Smooth muscle cell of the brain vasculature (primary cell): ENCODE measurements around the gene SHC1.
A peak's percentile ranks its signal among the peaks of the same experiment; 100 is the strongest.
"Not testable (repeated sequence)": the region's sequence is repeated elsewhere in the genome, so short reads cannot be mapped to it uniquely, and the experiment has no call there.

Experiments
- DNase-seq: peaks from one replicate; pipeline ENCODE4 v3.0.0-alpha.2; 2012; ENCODE audit warnings: low read depth, low spot score

The SHC1 gene

DNA sequence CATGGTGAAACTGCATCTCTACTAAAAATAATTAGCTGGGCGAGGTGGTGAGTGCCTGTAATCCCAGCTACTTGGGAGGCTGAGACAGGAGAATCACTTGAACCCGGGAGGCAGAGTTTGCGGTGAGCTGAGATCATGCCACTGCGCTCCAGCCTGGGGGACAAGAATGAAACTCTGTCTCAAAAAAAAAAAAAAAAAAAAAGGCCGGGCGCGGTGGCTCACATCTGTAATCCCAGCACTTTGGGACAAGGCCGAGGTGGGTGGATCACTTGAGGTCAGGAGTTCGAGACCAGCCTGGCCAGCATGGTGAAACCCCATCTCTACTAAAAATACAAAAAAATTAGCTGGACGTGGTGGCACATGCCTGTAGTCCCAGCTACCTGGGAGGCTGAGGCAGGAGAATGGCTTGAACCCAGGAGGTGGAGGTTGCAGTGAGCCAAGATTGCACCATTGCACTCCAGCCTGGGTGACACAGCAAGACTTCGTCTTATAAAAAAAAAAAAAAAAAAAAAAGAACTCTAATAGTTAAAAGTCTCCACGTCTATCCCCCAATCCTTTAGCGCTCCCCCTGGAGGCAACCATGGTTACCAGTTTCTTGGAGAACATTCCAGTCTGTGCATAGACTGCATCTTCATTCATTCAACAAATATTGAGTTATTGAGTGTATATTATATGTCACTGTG is 24.9 kb upstream of the SHC1 start:
- DNase-seq, result not testable (repeated sequence)

DNA sequence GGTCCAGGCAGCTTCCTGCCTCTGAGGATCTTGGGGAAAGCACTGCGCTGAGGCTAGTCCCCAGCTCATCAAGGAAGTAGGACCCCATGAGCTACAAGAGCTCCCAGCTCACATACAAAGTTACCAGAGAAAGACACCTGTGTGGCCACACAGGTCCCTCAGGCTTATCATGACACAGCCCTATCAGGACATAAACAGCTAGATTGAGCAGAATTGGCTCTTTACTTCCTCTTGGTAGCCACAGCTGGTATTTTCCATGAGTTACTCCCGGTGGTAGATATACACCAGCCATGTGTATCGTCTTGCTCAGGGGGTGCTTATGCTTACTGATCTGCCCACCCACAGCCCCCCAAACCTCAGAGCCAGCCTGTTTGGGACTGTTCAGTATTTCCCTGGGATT is 24.0 kb upstream of the SHC1 start:
- DNase-seq, result no peak

DNA sequence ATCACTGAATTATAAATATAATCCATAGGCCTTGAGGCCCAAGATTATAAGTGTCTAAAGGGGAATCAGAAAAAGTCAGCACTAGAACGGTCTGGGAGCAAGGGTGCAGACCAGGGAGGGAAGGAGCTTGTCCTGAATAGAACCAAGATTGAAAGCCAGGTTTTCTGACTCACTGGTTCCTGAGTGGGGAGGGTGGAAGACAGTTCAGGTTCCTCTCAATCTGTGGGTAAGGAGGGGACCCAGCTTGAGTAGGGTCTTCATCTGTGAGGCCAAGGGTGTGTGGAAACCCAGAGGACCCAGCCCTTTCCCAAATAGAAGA is 23.7 kb upstream of the SHC1 start:
- no peak for DNase-seq

DNA sequence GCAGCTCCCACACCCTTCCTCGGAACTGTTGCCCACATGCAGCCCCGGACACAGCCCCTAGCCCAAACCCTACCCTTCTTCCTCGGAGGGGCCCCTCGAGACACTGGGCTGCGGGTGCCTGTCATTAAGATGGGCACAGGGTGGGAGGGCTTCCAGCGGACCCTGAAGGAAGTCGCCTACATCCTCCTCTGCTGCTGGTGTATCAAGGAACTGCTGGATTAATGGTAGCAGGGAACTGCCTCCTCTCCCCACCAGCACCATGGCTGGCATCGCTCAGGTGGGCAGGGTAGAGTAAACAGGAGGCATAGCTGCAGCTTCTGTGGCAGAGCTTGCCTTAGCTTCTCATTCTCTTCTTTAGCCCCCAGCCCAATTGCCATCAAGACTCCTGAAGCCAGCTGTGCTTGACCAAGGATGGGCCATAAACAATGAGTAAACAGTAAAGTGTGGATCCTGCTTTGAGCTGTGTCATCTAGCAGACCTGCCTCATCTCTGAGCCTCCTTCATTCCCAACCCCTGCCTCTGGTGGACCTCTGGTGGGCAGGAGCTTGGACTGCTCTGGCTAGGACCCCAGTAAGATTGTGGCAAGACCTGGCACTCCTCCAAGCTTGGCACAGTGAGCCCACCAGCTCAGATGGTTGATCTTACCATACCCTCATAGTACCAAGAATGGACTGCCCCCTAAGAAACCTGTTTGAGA is 23.2 kb upstream of the SHC1 start, which contains the start of gene LENEP:
Gene LENEP, plus strand, starts transcription at position 15 of the 697 bp plus-strand sequence. Its CDS starts 22 bp downstream, at position 37.
- no peak for DNase-seq

DNA sequence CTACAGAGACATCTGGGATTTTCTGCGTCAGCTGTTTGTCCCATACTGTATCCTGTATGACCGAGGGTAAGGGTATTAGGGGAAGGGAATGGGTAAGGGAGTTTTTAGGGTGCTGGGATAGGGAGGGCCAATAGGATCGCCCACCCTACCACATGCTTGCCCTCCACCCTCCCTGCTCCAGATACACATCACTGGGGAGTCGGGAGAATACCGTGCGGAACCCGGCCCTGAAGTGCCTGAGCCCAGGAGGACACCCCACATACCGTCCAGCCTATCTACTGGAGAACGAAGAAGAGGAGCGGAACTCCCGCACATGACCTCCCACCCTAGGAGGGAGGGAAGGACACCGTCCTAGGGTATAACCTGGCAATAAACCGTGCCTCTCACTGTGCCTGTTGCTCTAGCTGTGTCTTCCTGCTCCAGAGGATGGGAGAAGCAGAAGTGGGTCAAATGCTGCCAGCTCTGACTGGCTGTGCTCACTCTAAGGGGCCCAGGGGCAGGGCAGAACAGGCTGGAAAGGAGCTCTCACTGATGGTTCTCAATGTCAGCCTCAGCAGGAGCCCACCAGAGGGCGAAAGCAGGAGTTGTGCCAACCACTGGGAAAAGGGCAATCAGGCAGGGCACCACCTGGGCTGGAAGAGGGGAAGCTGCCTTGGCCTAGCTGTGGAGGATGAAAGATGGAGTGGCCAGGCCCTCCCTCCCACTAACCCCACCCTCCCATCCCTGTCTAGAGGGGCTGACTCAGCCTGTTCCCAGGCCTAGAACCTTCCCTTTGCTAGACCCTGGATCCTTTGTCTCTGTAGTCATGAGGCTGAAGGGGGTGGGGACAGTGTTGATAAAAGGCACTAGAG is 22.4 kb upstream of the SHC1 start:
- DNase-seq, result no peak

DNA sequence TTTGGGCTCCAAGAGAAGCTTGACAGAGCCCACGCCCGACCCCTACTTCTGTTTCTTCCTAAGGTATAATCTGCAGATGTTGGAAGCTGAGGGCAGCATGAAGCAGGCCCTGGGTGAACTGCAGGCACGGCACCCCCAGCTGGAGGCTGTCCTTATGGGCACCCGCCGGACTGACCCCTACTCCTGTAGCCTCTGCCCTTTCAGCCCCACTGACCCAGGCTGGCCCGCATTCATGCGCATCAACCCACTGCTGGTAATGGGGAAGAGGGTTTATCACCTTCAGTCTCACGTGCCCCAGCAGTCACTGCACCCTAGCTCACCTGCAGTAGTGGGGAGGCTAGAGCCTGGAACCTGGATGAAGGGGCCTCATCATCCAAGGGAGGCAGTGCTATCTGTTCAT is 19.7 kb upstream of the SHC1 start:
- DNase-seq, result no peak

DNA sequence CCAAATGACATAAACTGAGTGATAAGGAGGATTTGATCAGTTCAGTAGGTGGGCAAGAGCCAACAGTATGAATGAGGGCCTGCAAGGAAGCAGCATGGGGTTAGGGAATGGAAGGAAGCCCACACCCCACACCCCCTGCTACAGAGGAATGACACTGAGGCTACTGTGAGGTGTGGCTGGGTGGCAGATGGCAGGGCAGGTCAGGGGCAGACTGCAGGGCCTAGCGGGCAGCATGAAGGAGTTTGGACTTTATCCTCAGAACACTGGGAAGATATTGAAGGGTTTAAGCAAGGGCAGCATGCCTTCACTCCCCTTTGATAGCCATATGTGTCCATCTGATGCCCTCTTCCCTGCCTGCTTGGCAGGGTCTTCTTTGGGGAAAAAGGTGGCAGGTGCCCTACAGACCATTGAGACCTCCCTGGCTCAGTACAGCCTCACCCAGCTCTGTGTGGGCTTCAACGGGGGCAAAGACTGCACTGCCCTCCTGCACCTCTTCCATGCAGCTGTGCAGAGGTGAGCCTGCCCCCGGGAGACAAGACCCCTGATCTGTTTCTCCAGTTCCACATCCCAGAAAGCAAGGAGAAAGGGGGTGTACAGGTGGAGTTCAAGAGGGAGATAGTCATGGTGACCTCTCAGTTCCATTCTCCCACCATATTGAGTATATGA is 18.8 kb upstream of the SHC1 start:
- no peak for DNase-seq

DNA sequence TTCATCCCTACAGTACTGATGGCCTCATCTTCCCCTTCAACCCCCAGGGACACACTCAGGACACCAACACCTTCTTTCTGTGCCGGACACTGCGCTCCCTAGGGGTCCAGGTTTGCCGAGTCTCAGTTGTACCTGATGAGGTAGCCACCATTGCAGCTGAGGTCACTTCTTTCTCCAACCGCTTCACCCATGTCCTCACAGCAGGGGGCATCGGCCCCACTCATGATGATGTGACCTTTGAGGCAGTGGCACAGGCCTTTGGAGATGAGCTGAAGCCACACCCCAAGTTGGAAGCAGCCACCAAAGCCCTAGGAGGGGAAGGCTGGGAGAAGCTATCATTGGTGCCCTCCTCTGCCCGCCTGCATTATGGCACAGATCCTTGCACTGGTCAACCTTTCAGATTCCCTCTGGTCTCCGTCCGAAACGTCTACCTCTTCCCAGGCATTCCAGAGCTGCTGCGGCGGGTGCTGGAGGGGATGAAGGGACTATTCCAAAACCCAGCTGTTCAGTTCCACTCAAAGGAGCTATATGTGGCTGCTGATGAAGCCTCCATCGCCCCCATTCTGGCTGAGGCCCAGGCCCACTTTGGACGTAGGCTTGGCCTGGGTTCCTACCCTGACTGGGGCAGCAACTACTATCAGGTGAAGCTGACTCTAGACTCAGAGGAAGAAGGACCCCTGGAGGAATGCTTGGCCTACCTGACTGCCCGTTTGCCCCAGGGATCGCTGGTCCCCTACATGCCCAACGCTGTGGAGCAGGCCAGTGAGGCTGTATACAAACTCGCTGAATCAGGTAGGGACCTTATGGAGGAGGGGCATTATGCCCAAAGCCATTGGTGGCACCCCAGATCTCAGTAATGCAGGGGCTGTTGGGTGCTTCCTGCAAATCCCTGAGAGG is 17.8 kb upstream of the SHC1 start:
- DNase-seq, result no peak

DNA sequence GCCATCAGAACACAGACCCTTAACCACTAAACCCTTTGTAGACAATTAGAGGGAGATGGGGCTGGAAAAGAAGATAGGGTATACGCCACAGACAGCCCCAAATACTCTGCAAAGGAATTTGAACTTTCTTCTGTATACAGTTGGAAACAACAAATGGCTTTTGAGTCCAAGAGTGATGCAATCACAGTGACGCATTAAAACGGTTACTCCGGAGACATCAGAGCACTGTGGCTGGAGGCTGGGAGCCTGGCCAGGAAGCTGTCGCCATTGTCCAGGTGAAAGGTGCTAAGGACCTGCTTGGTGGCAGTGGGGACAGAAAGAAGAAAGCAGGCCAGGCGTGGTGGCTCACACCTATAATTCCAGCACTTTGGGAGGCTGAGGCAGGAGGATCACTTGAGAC is 16.8 kb upstream of the SHC1 start:
- no peak for DNase-seq

DNA sequence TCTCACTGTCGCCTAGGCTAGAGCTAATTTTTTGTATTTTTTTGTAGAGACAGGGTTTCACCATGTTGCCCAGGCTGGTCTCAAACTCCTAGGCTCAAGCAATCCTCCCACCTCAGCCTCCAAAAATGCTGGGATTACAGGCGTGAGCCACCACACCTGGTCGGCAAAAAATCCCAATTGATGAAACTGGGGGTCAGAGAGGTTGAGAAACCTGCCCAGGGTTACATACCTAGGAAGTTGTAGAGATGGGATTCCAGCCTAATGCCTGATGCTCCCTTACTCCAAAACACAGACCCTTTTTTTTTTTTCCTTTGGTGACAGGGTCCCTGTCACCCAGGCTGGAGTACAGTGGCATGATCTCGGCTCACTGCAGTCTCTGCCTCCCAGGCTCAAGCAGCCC is 16.2 kb upstream of the SHC1 start:
- DNase-seq, result not testable (repeated sequence)

DNA sequence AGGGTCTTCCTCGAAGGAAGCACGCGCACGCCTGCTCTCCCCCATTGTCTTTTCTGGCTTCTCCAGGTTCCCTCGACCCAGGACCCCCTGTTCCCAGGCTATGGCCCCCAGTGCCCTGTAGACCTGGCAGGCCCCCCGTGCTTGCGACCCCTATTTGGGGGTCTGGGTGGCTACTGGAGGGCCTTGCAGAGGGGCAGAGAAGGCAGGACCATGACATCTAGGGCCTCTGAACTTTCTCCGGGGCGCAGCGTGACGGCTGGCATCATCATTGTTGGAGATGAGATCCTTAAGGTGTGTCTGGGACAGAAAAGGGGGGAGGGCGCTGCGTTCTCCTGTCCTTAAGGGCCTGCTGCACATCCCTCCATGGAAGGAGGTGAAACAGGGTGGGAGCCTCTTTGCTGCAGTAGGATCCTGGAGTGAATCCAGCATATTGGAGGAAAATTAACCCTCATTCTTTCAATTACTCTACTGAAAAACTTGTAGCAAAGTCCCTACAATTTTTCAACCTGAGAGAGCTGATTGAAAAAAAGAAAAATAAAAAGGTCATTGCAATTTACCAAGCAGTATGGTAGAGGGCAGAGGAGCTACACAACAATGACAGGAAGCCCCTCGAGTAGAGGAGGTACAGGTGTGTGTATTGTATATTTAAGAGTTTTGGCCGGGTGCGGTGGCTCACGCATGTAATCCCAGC is 13.4 kb upstream of the SHC1 start:
- DNase-seq, result no peak

DNA sequence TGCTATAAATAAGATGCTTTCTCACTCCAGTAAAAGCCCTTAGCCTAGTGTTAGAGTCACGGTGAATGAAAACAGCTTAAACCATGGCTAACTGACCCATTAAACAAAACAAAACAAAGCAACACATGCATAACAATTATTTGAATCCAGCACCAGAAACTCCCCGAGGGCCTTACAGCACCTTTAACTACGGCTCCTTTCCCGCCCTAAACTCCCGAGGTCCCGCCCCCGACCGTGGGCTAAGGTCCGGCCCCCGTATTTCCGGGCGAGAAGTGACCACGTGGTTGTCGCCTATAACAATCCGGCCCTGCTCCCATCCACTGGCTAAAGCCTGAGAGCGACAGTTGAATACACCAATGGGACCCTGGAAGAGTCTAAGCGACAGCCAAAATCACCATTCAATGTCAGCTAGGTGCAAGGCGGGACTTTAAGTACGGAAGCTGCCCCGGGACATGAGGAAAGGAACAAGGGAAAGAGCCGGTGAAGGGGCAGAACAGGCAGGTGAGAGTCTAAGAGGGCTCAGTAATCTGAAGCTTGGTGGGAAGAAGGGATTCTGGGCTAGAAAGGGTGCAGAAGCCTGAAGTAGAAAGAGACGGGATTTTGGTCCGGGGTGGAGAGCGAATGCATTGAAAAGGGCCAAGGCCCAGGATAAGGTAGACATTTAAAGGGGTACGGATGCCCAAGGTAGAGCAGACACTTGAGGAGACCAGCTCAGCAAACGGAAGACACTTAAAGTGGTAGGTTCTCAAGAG is 12.5 kb upstream of the SHC1 start, which contains the start of gene FLAD1:
Gene FLAD1, plus strand, starts transcription at position 448 of the 752 bp plus-strand sequence. CDS start 351 bp downstream, outside the sequence.
- DNase-seq, result peak; percentile 98

DNA sequence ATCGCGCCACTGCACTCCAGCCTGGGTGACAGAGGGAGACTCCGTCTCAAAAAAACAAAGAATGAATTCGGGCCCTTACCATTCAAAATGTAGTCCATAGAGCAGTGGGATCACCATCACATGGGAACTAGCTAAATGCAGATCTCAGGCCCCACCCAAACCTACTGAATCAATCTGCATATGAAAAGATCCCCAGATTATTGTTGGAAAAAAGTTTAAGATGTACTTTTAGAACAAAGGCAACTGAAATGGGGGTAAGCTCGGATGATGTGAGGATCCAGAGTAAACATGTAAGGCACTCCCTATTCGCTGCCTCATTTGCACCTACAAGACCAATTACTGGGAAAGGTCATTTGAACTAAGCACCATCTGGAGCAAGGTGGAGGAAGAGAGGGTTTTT is 11.8 kb upstream of the SHC1 start:
- DNase-seq, result no peak

DNA sequence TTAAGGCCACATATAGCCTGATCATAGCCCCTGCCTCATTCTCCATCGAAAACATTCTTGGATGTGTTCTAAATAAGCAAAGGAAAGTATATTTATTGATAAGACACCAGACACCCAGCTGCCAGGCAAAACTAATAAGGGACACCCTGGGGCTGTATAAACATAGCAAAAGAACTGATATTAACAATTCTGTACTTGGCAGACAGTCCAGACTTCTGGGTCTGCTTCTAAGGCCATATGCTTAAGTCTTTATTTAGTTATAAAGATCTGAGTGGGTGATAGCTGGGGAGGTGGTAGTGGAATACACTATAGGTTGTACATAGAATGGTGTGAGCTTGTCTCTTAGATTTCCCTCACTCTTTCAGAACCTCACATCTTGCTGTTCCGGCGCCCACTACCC is 7.8 kb upstream of the SHC1 start:
- DNase-seq, result no peak

DNA sequence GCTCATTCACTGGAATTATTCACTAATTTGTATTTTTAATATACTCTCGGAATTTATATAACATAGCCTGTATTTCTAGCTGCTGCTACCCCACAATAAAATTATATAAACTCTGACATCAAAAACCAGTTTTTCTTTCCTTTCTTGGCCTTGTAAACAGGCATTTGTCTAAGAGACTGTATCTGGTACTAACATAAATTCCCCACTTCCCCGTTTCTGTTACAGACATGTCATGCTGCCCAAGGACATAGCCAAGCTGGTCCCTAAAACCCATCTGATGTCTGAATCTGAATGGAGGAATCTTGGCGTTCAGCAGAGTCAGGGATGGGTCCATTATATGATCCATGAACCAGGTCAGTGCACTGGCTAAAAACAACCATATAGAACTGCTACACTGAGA is 7.2 kb upstream of the SHC1 start:
- DNase-seq, result not testable (repeated sequence)

DNA sequence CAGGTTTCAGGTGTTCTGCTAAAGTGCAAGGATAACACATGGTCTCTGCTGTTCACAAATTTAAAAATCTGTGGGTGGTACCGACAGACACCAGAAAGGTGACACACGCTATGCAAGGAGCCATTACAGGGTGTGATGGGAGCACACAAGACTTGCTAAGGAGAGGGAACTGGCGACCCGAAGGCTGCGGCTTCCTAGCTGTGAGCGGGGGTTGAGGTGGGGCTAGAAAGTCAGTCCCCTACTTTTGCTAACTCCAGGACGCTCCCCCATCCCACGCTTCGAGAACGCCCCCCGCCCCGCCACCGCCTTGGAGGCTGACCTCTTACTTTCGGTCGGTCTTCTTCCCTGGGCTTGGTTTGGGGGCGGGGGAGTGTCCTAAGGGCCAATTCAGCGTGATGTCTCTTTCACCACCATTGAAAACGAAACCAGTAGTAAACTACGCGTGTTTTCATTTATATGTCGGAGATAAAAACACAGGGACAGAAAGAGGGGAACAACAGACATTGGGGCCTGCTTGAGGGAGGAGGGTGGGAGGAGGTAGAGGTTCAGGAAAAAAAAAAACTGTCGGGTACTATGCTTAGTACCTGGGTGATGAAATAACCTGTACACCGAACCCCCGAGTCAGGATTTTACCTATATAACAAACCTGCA is 5.0 kb upstream of the SHC1 start:
- DNase-seq, result no peak

DNA sequence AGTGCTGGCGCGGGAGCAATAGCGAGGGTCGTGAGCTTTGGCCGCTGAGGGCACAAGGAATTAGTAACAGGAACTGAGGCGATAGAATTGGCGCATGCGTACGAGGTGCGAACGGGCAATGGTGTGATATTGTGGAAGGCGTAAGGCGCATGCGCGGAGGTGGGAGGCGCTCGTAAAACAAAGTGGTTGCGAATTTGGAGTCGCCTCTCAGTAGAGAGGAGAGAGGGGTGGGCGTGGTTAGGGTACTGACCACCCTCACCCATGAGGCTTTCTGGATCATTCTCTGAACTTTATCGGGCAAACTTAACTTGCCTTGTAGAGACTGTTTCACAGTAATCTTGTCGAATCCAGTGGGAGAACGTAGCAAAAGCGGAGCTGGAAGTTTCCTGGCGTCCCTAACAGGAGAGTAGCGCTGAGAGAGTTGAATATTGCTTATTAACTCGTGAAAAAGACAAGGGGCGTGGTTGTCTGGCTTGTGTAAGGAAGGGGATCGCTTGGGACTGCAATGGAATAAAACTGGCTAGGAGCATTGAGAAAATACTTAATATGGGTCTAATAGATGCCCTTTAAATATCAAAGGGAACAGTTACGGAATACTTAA is 4.4 kb upstream of the SHC1 start:
- peak; percentile 91 for DNase-seq

DNA sequence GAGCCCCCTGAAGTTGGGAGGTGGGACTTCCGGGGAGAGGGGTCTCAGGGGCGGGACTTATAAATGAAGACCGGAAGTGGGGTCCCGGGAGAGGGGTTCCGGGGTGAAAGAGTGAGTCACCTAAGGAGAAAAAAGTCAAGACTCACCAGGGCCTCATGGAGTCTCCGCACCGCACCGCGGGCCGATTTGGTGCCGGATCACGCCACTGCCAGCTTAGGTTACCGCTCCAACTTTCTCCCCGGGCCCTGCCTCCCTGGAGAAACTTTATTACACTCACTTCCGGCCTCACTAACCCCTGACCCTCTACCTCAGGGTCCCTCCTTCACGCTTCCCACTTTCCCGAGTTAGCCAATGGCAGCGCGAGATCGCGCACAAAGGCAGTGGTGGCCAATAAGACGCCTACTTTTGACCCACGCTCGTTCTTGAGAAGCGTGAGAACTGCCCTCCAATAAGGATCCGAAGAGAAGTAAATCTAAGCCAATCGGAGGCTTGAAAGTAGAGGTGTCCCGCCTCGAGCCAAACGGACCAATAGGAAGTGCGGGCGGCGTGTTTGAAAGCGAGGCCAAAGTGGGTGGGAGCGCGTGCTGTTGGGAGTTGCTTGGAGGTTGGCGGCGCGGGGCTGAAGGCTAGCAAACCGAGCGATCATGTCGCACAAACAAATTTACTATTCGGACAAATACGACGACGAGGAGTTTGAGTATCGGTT is 3.7 kb upstream of the SHC1 start, which contains the start of gene CKS1B:
Gene CKS1B, plus strand, starts transcription at position 580 of the 706 bp plus-strand sequence. Its CDS starts 65 bp downstream, at position 645.
- peak; percentile 100 for DNase-seq
